Gastroesophageal sphincter (tissue), 4 donors: Measurements from ENCODE around the gene MYBPC1. TPM values are rescaled to one million over a fixed set of nuclear protein-coding genes. Genes with fewer than 3 reads are reported as not detected.

Experiments used
- ATAC-seq: fragments of 150-250 bp; one replicate; pipeline ENCODE4 v1.9.1; 2016; ENCODE audit warnings: mild to moderate bottlenecking, moderate library complexity
- H3K27ac ChIP-seq, 4 donors: fragments of 200-600 bp; sonication (generic) in 3 of 4; 1 replicate in 3 of 4; 2 replicates in 1 of 4; pipeline ENCODE4 v1.5.1; 2016 to 2019
- H3K27me3 ChIP-seq: fragments of 200-600 bp; sonication (generic); one replicate; pipeline ENCODE4 v1.5.1; 2019
- H3K36me3 ChIP-seq, 2 donors: fragments of 200-600 bp; sonication (generic); one replicate each; pipeline ENCODE4 v1.5.1; 2019; ENCODE audit warnings: control low read depth in 1 of 2
- H3K4me1 ChIP-seq, 3 donors: fragments of 200-600 bp; sonication (generic); 1 replicate in 2 of 3; 2 replicates in 1 of 3; pipeline ENCODE4 v1.5.1; 2016 to 2019; ENCODE audit warnings: control low read depth in 2 of 3
- H3K4me3 ChIP-seq, 2 donors: fragments of 200-600 bp; sonication (generic); one replicate each; pipeline ENCODE4 v1.5.1; 2019; ENCODE audit warnings: mild to moderate bottlenecking in 1 of 2, moderate library complexity in 1 of 2
- H3K9me3 ChIP-seq, 3 donors: fragments of 200-600 bp; sonication (generic); one replicate each; pipeline ENCODE4 v1.5.1; 2017 to 2019; ENCODE audit warnings: control low read depth in 2 of 3
- CTCF ChIP-seq, 4 experiments: fragments of 200-600 bp in 2 of 4; fragments of 450-650 bp in 2 of 4; sonication (generic) in 1 of 4; IDR thresholded peaks; one replicate each; pipeline ENCODE4 v1.5.1; 2017 to 2019; ENCODE audit warnings: antibody characterized with exemption in 4 of 4, mild to moderate bottlenecking in 2 of 4, moderate library complexity in 2 of 4
- EP300 ChIP-seq: sonication (generic); formaldehyde crosslinking; IDR thresholded peaks from one replicate; pipeline ENCODE4 v1.6.1; 2017; ENCODE audit warnings: antibody characterized with exemption, mild to moderate bottlenecking
- POLR2A ChIP-seq, 2 donors: fragments of 450-650 bp; IDR thresholded peaks; one replicate each; pipeline ENCODE4 v1.6.1; 2017; ENCODE audit warnings: antibody characterized with exemption in 2 of 2, mild to moderate bottlenecking in 2 of 2, moderate library complexity in 1 of 2
- POLR2AphosphoS5 ChIP-seq: sonication (generic); formaldehyde crosslinking; IDR thresholded peaks from one replicate; pipeline ENCODE4 v1.6.1; 2017; ENCODE audit warnings: antibody characterized with exemption
- WGBS, 2 donors: methylation state at CpG; one replicate each; pipeline ENCODE4 v1.1.5; 2018; ENCODE audit warnings: low coverage in 1 of 2; 5-methylcytosine and 5-hydroxymethylcytosine counted together
- total RNA-seq, 4 donors: library from RNA; depleted of rRNA; stranded (reverse); fragments of >200 nt; gene quantifications; one replicate each; pipeline ENCODE4 v1.1.0, GENCODE V29; 2016

MYBPC1 gene
- total RNA-seq, 4 donors from 2014 or later: 0.15 TPM; not detected in 3

- WGBS, 2 donors: 40 to 56% methylated on average over 2 to 4 of the region's 4 CpGs
- Histone ChIP-seq H3K9me3 (no peaks in the 10 kb centered on the region), H3K27me3 (no peaks in the 10 kb centered on the region), H3K4me1 (no peaks in the 10 kb centered on the region), H3K4me3 (no peak overlapping the region), H3K27ac (no peak overlapping the region), H3K36me3 (no peaks in the 10 kb centered on the region)
- TF ChIP-seq EP300 (no peak), POLR2AphosphoS5 (no peak), POLR2A (IDR thresholded peaks at IDR 0.05) (no peak), CTCF (IDR thresholded peaks at IDR 0.05) (no peak)
- ATAC-seq: no peak
Measured at GRCh38 chr12:101571105-101571504, 23.7 kb upstream of the MYBPC1 start.

- ATAC-seq: no peak
- Histone ChIP-seq H3K4me1 (no peaks in the 10 kb centered on the region), H3K27ac (no peak overlapping the region), H3K4me3 (no peak overlapping the region), H3K36me3 (no peaks in the 10 kb centered on the region), H3K9me3 (no peaks in the 10 kb centered on the region), H3K27me3 (no peaks in the 10 kb centered on the region)
- 86 to 100% methylated on average over 1 of the region's 1 CpG for WGBS, 2 donors
- TF ChIP-seq CTCF (IDR thresholded peaks at IDR 0.05) (no peak), POLR2A (IDR thresholded peaks at IDR 0.05) (no peak), EP300 (no peak), POLR2AphosphoS5 (no peak)
Measured at GRCh38 chr12:101573743-101574142, 21.0 kb upstream of the MYBPC1 start.

GRCh38 chr12:101578417-101578816 lies 16.4 kb upstream of the MYBPC1 start:
- no peaks in the 10 kb centered on the region for H3K27me3 ChIP-seq
- H3K4me1 ChIP-seq: no peaks in the 10 kb centered on the region
- no peak overlapping the region for H3K27ac ChIP-seq
- no peak for TF ChIP-seq POLR2A (IDR thresholded peaks at IDR 0.05)
- no peak for TF ChIP-seq EP300
- TF ChIP-seq POLR2AphosphoS5: no peak
- no peak for TF ChIP-seq CTCF (IDR thresholded peaks at IDR 0.05)
- no peak for ATAC-seq
- WGBS, 2 donors: 44 to 57% methylated on average over 2 of the region's 2 CpGs
- no peaks in the 10 kb centered on the region for H3K9me3 ChIP-seq
- no peaks in the 10 kb centered on the region for H3K36me3 ChIP-seq
- H3K4me3 ChIP-seq: no peak overlapping the region

GRCh38 chr12:101581190-101581589 lies 13.6 kb upstream of the MYBPC1 start:
- H3K36me3 ChIP-seq: no peaks in the 10 kb centered on the region
- H3K4me1 ChIP-seq: no peaks in the 10 kb centered on the region
- H3K27me3 ChIP-seq: no peaks in the 10 kb centered on the region
- no peak overlapping the region for H3K4me3 ChIP-seq
- no peaks in the 10 kb centered on the region for H3K9me3 ChIP-seq
- no peak for ATAC-seq
- no peak overlapping the region for H3K27ac ChIP-seq
- TF ChIP-seq EP300 (no peak), CTCF (IDR thresholded peaks at IDR 0.05) (no peak), POLR2A (IDR thresholded peaks at IDR 0.05) (no peak), POLR2AphosphoS5 (no peak)
- WGBS, 2 donors: 0 to 11% methylated on average over 1 of the region's 1 CpG

GRCh38 chr12:101582937-101583336 lies 11.8 kb upstream of the MYBPC1 start:
- H3K36me3 ChIP-seq: no peaks in the 10 kb centered on the region
- no peak overlapping the region for H3K4me3 ChIP-seq
- no peaks in the 10 kb centered on the region for H3K9me3 ChIP-seq
- ATAC-seq: no peak
- H3K27me3 ChIP-seq: no peaks in the 10 kb centered on the region
- no peaks in the 10 kb centered on the region for H3K4me1 ChIP-seq
- WGBS, 2 donors: 46 to 67% methylated on average over 1 of the region's 1 CpG
- no peak for TF ChIP-seq POLR2AphosphoS5
- no peak for TF ChIP-seq EP300
- TF ChIP-seq CTCF (IDR thresholded peaks at IDR 0.05): no peak
- no peak for TF ChIP-seq POLR2A (IDR thresholded peaks at IDR 0.05)
- no peak overlapping the region for H3K27ac ChIP-seq
